ENCODE measurements around the gene CLSTN2. TPM values are rescaled to one million over a fixed set of nuclear protein-coding genes. Genes with fewer than 3 reads are reported as not detected.
A peak's percentile ranks its signal among the peaks of the same experiment; 100 is the strongest.

CLSTN2 gene
- total RNA-seq, 2 donors from 2014 or later: 0.08 TPM; not detected in 1

DNA sequence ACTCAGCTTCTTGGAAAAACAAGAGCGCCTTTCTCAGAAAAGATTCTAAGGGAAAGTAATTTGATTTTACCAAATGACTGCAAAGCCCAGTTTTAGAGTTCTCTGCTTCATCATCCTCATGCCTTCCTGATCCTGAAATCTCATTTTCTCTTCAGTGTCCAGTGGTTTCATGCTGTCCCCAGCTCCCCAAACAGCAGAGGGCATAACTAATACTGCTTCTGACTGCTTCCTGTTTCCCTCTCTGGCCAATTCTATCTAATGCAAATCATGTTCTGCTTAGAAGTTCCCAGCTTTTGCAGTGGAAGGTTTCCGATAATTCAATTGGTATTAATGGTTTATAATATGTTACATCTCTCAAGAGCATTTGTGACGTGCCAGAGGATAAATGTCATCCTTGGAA lies 161.1 kb downstream of the CLSTN2 start:
- ATAC-seq (replicated peaks): no peak
- no peak overlapping the region for H3K4me3 Mint-ChIP-seq
- no peaks in the 10 kb centered on the region for H3K9me3 Mint-ChIP-seq
- H3K27me3 Mint-ChIP-seq: peaks cover 4% of the 10 kb centered on the region
- H3K27ac Mint-ChIP-seq: no peak overlapping the region
- H3K4me1 Mint-ChIP-seq: no peaks in the 10 kb centered on the region
- no peaks in the 10 kb centered on the region for H3K36me3 Mint-ChIP-seq (ENCODE audit: low read depth)

DNA sequence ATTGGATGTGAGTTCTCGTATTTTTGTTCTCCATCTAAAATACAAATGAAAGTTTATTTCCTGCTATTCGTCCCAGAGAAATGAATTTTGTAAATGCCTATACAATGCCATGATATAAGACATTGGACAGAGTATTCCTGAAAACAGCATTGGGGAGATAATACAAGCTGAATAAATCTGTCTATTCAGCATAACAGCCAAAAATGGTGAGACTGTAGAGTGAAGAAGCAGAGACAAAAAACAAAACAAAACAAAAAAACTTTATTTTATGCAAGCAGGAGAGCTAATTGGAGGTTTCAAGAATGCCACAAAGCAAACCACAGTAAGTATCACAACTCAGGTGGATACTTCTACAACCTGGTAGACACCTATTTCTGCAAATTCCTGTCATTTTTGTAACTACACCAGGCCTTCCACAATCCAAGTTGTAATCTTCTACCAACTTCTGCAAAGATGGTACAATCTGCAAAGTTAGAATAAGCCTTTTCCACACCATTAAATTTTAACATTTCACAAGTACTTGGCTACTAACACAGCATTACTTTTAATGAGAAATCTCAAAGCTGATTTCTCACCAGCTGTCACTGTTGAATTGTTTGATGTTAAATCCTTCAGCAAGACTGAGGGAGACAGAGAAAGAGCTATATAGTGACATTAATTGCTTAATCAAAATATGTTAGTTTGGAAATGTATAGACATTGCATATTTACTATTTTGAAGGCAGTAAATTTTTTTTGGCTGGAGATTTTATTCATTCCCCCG lies 163.1 kb downstream of the CLSTN2 start:
- Mint-ChIP-seq H3K4me1 (no peaks in the 10 kb centered on the region), H3K4me3 (no peak overlapping the region), H3K9me3 (no peaks in the 10 kb centered on the region), H3K27ac (no peak overlapping the region), H3K27me3 (peaks cover 4% of the 10 kb centered on the region), H3K36me3 (ENCODE audit: low read depth) (no peaks in the 10 kb centered on the region)
- ATAC-seq (replicated peaks): no peak

DNA sequence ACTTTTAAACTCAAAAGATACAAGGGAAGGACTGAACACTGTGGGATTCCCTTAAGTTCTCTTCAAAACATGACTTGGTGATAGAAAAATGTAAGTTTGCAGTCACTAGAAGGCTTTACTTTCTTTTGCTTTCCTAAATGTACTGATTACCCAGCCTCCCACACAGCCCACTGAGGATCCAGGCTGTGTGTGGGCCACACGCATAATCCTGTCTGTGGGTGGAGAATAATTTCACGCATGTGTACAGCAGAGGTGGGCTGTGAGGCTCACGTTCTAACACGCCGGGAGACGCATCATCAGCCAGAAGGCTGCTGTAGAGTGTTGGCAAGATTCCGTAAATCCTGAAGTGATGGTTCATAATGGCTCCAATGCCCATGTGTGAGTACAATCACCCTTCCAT lies 165.5 kb downstream of the CLSTN2 start:
- H3K27ac Mint-ChIP-seq: no peak overlapping the region
- H3K4me3 Mint-ChIP-seq: no peak overlapping the region
- H3K36me3 Mint-ChIP-seq (ENCODE audit: low read depth): no peaks in the 10 kb centered on the region
- ATAC-seq (replicated peaks): no peak
- no peaks in the 10 kb centered on the region for H3K9me3 Mint-ChIP-seq
- H3K4me1 Mint-ChIP-seq: no peaks in the 10 kb centered on the region
- no peaks in the 10 kb centered on the region for H3K27me3 Mint-ChIP-seq

DNA sequence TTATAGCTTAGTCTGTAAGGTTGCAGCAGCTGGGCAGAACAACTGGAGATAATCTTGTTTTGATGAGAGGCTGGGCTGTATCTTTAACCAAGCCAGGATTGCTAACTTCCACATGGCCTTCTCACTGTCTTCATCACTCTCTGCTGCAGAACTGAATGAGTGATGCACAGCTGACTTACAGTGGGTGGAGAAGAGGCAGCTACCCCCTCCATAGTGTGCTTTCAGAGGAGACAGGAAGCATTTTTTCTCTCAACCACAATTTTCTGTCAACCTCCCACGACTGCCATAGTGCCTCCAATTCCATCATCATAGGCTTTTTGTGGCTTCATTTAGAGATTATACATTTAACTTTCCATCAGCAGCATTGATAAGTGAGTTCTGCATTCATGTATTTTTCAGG lies 168.2 kb downstream of the CLSTN2 start:
- H3K4me3 Mint-ChIP-seq: no peak overlapping the region
- no peak for ATAC-seq (replicated peaks)
- no peaks in the 10 kb centered on the region for H3K36me3 Mint-ChIP-seq (ENCODE audit: low read depth)
- H3K27me3 Mint-ChIP-seq: no peaks in the 10 kb centered on the region
- H3K4me1 Mint-ChIP-seq: no peaks in the 10 kb centered on the region
- H3K9me3 Mint-ChIP-seq: no peaks in the 10 kb centered on the region
- H3K27ac Mint-ChIP-seq: no peak overlapping the region

DNA sequence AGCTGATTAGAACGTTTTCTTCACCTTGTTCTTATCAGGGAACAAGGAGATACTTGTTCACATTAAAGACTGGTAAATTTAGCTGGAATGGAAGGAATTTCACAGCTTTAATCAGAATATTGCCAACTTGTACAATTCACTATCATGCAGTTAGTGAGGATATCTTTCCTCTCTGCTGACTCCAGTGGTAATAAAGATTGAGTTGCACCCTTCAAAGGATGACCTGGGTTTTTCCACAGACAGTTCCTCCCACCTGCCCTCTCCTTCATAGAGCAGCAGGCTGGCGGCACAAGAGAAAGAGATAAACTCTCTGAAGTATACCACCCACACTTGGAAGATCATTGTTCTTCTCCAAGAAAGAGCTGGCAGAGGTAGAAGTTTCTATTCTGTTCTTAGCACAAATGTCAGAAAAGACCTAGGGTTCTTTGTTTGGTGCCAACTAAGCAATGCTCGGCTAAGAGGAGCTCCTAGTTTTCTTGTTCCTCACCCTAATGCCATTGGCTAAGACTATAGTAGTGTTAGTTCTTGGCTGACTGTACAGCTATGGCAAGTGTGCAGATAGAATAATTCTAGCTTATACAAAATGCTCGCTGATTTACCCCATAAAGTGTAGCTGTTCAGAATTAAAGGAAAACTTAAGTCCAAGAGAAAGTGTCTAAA lies 169.1 kb downstream of the CLSTN2 start:
- H3K4me3 Mint-ChIP-seq: no peak overlapping the region
- no peaks in the 10 kb centered on the region for H3K27me3 Mint-ChIP-seq
- no peaks in the 10 kb centered on the region for H3K4me1 Mint-ChIP-seq
- no peak overlapping the region for H3K27ac Mint-ChIP-seq
- H3K9me3 Mint-ChIP-seq: no peaks in the 10 kb centered on the region
- ATAC-seq (replicated peaks): no peak
- H3K36me3 Mint-ChIP-seq (ENCODE audit: low read depth): no peaks in the 10 kb centered on the region

DNA sequence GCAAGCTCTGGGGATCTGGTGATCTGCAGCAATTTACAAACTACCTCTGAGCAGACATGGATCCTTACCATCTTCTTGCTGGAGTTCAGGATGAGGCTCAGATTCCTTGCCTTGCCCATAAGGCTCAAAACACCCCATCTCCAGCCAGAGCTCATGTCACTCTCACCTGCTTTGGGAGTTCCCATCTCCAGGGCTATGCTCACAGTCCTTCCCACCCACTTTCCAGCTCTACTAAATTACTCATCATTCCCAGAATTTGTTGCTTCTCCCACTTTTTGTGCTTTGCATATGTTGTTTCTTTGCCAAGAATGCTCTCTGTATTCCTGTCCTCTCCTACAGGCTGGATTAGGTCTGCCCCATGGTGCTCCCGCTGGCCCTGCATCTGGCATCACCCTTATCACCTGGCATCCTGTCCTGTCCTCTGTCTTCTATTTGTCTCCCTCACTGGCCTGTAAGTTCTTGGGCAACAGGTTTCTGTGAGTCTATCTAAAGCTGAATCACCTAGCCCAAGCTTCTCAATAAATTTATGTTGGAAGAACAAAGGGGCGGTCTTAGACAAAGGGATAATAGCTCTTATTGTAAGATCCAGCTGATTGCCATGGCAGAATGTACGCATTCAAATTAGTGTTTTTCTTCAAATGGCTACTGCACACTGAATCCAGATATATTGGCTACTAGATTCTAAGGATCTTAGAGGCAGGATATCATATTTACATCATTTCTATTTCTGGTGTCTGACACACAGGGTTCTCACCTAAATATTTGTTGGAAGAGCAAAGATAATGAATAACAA lies 179.2 kb downstream of the CLSTN2 start:
- Mint-ChIP-seq H3K4me3 (no peak overlapping the region), H3K36me3 (ENCODE audit: low read depth) (no peaks in the 10 kb centered on the region), H3K4me1 (no peaks in the 10 kb centered on the region), H3K27ac (no peak overlapping the region), H3K27me3 (peaks cover 13% of the 10 kb centered on the region), H3K9me3 (no peaks in the 10 kb centered on the region)
- ATAC-seq (replicated peaks): no peak

DNA sequence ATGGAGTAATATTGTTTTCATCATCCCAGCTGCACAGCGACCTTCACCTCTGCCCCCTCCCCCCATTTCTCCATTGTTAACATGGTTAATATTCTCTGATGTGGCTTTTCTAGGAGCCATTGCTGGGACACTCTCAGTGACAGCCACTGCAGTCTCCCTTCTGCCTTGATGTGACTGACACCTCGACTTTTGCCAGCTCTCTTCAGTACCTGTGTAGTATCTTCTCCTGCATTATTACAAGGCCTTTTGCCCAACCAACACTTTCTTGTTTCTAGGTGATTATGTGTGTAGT lies 179.8 kb downstream of the CLSTN2 start:
- Mint-ChIP-seq H3K4me3 (no peak overlapping the region), H3K36me3 (ENCODE audit: low read depth) (no peaks in the 10 kb centered on the region), H3K27ac (no peak overlapping the region), H3K27me3 (peaks cover 13% of the 10 kb centered on the region), H3K9me3 (no peaks in the 10 kb centered on the region), H3K4me1 (no peaks in the 10 kb centered on the region)
- no peak for ATAC-seq (replicated peaks)

DNA sequence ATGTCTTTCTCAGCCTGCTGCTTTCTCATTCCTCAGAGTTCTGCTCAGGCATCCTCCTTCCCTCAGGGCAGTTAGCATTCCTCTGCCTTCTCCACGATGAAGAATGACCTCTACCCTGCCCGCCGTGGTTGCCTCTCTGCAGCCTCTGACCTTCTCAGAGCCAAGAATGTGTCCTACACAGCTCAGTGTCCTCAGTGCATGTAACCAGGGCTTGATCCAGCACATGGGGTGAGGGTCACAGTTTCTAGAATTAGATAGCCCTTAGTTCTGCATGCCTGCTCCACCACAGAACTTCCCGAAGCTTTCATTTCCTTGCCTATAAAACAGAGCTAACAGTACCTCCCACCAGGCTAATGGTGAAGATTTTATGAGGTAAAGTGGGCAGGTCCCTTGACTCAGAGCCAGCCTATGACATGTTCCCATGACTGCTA lies 182.1 kb downstream of the CLSTN2 start:
- no peaks in the 10 kb centered on the region for H3K36me3 Mint-ChIP-seq (ENCODE audit: low read depth)
- H3K9me3 Mint-ChIP-seq: no peaks in the 10 kb centered on the region
- H3K4me3 Mint-ChIP-seq: no peak overlapping the region
- H3K27me3 Mint-ChIP-seq: peaks cover 9% of the 10 kb centered on the region
- no peak overlapping the region for H3K27ac Mint-ChIP-seq
- no peaks in the 10 kb centered on the region for H3K4me1 Mint-ChIP-seq
- no peak for ATAC-seq (replicated peaks)

DNA sequence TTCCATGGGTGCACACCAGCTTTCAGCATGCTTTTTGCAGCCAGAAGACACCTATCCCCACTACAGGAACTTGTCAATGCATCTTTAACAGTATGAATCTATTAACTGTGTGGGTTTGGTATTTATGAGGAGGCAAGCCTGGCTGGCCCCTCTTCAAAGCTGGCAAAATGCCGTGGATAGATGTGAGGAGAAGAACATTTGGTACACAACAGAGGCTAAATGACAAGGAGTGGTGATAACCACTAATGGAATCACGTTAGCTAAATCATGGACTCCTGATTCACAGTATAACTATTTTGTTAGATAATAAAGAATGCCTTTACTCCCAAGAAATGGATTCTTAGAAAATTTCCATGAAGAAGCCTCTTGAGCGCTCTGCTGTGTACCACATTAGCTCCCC lies 187.2 kb downstream of the CLSTN2 start:
- Mint-ChIP-seq H3K27ac (no peak overlapping the region), H3K27me3 (peaks cover 9% of the 10 kb centered on the region), H3K4me1 (no peaks in the 10 kb centered on the region), H3K36me3 (ENCODE audit: low read depth) (no peaks in the 10 kb centered on the region), H3K9me3 (no peaks in the 10 kb centered on the region), H3K4me3 (no peak overlapping the region)
- no peak for ATAC-seq (replicated peaks)

DNA sequence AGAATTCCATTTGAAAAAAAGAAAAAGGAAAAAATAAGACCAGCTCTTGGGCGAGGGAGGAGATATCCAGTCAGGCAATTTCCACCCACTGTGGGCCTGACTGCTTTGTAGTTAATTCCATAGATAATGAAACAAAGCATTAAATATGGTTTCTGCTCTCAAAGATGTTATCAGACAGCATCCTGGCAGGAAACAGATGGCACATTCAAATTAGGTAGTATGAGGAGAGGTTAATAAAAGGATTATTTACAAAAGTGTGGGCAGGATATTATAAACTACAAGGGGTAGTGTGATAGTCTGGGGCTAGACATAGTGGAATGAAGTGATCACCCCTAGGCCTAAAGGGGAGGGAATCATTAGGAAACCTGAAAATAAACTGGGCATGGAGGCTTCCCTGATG lies 193.2 kb downstream of the CLSTN2 start:
- Mint-ChIP-seq H3K27me3 (peaks cover 7% of the 10 kb centered on the region), H3K9me3 (no peaks in the 10 kb centered on the region), H3K36me3 (ENCODE audit: low read depth) (no peaks in the 10 kb centered on the region), H3K27ac (no peak overlapping the region), H3K4me1 (no peaks in the 10 kb centered on the region), H3K4me3 (no peak overlapping the region)
- no peak for ATAC-seq (replicated peaks)

DNA sequence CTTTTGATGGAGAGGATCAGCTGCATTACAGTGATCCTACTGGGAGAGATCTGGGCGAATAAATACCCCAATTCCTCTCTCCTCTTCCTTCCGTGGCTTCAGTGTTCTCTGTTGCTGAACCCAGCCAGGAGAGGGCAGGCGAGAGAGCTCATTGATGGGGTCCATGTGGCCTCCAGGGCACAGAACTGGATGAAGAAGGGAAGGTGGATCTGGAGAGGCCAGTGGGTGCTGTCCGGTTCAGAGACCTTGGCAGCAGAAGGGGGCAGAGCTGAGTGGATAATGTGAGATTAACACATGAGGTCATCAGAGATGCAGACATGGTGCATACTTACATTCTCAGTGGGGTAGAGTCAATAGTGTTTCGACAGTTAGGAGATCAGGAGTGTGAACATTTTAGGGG lies 193.6 kb downstream of the CLSTN2 start:
- no peak overlapping the region for H3K4me3 Mint-ChIP-seq
- H3K36me3 Mint-ChIP-seq (ENCODE audit: low read depth): no peaks in the 10 kb centered on the region
- peaks cover 7% of the 10 kb centered on the region for H3K27me3 Mint-ChIP-seq
- no peak overlapping the region for H3K27ac Mint-ChIP-seq
- no peaks in the 10 kb centered on the region for H3K9me3 Mint-ChIP-seq
- no peaks in the 10 kb centered on the region for H3K4me1 Mint-ChIP-seq
- peak; percentile 19 for ATAC-seq (replicated peaks)

DNA sequence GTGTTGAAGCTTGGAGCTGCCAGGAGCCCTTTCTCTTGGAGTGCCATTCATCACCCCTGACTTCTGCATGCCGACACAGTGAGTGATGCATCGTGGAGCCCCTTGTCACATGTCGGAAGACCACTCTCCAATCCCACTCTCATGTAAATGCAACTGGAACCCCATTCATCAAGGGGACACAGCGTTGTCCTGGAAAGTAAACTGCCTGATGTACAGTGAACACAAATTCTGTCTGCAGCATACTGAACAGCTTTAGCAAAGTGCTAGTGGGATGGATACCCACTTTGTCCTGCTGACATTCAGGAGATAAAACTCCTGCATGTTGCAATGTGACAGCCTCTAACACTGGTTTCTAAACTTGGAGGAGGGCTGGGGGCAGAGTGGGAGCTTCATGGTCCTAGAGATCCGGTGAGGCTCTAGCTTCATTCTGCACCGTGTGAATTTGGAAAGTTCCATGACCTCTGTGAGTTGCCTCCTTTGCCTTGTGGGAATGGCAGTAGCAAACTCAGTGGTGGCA lies 194.8 kb downstream of the CLSTN2 start:
- ATAC-seq (replicated peaks): no peak
- Mint-ChIP-seq H3K4me1 (no peaks in the 10 kb centered on the region), H3K27me3 (peaks cover 7% of the 10 kb centered on the region)

DNA sequence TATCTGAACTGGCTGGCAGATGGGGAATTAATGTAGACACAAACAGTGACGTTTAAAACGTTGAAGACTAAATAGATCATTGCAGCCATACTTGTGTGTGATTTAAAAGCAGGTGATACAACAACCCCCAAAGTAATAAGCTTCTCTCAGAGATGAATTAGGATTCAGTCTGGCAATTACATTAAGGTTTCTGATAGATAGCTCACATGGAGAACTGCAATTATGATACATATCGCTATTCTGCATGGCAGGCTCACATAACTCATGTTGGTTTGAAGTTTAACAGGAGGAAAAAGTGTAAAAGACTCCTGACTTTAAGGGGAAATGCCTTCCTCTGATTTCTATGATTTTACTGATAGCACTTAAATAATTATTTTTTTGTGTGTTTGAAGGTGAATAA lies 196.9 kb downstream of the CLSTN2 start:
- H3K4me3 Mint-ChIP-seq: no peak overlapping the region
- no peaks in the 10 kb centered on the region for H3K36me3 Mint-ChIP-seq (ENCODE audit: low read depth)
- H3K27me3 Mint-ChIP-seq: peaks cover 7% of the 10 kb centered on the region
- no peak overlapping the region for H3K27ac Mint-ChIP-seq
- no peak for ATAC-seq (replicated peaks)
- H3K9me3 Mint-ChIP-seq: no peaks in the 10 kb centered on the region
- no peaks in the 10 kb centered on the region for H3K4me1 Mint-ChIP-seq

More for the DNA sequence above, 194.8 kb downstream of the CLSTN2 start:
- no peak overlapping the region for H3K27ac Mint-ChIP-seq
- H3K36me3 Mint-ChIP-seq (ENCODE audit: low read depth): no peaks in the 10 kb centered on the region
- no peaks in the 10 kb centered on the region for H3K9me3 Mint-ChIP-seq
- no peak overlapping the region for H3K4me3 Mint-ChIP-seq

DNA sequence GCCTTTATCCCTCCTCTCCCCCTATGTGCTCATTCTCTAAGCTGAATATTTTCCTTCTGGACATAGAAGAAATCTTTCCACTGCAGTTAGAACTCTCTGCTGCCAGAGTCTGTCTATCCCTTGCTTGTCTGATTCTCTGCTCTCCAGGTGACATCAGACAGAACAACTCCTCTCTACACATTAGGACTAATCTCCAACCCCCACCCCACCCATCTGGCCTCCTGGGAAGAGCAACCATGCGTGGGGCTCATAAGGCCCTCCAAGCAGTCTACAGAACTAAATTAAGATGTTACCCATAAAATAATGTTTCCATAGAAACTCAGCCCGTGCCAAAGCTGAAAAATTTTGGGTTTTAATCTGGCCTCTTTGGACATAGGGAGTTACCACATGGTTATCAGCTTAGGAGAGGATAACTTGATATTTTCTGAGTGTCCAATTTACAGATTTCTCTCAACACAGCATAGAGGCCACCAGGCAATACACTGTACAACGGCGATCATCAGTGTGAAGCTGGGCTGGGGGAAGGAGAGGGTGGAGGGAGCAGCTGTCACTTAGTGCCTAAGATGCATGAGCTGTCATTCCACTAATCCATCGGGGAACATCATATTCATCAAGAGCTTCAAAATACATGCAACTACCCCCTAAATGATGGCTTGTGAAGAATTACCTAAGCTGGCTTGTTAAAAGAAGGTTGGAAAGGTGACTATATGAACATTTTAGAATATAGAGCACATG lies 199.4 kb downstream of the CLSTN2 start:
- no peak for ATAC-seq (replicated peaks)
- Mint-ChIP-seq H3K27ac (no peak overlapping the region), H3K27me3 (peaks cover 7% of the 10 kb centered on the region), H3K36me3 (ENCODE audit: low read depth) (no peaks in the 10 kb centered on the region), H3K4me1 (no peaks in the 10 kb centered on the region), H3K9me3 (no peaks in the 10 kb centered on the region), H3K4me3 (no peak overlapping the region)

Measured in activated T-helper 17 cell treated with anti-CD3 and anti-CD28 coated beads, Interleukin-2, amount 50 U/mL, for 72 hours (primary cell).